ENCODE results near the gene GLIS2. TPM values are rescaled to one million over a fixed set of nuclear protein-coding genes. Genes with fewer than 3 reads are reported as not detected.

Gene GLIS2
- polyA plus RNA-seq, 2 of the 4 experiments (the other 2 are of a cell fraction) = 5.5 to 15.8 TPM

DNA sequence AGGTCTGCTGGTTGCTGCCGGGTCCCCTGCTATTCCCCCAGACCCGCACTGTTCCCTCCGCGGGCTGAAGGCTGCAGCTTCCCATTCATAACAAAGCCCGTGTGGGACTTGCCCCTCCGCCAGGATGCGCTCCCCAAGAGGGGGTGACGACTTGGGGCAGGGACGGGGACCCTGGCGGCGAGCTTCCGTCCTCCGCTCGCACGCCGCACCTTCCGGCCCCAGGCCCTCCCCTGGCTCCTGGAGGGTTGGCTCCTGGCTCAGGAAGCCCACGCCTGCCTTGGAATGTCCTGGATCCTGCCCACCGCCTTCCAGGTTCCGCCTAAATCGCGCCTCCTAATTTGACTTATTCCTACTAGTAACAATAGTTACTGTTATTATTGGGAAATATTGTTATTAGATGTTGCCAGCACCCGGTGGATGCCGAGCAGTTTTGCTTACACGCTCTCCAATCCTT, 42.0 kb upstream of the GLIS2 start:
- POLR2A ChIA-PET = interaction anchor here (0.7 to 3.3 kb wide), 12 partner anchors 10 to 129 kb away, joined by 3 to 39 read pairs (median 5); no protein-coding TSS in a partner anchor
- DNase-seq (ENCODE audit: low read depth in 1 of 2, low spot score in 1 of 2) = peak; percentile 74 to 82
- TF ChIP-seq, protein P1, sequence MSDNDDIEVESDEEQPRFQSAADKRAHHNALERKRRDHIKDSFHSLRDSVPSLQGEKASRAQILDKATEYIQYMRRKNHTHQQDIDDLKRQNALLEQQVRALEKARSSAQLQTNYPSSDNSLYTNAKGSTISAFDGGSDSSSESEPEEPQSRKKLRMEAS (IDR thresholded peaks at IDR 0.05) = peak; percentile 7; the same call in 1 of the 2 replicates
- TF ChIP-seq POLR2AphosphoS2 (conservative IDR thresholded peaks at IDR 0.05; ENCODE audit: low read length) = no peak
- TF ChIP-seq EHF (CRISPR knock-in tag; IDR thresholded peaks at IDR 0.05) = no peak
- peak; percentile 47 for TF ChIP-seq POLR2A (IDR thresholded peaks at IDR 0.05; ENCODE audit: low read length)
- peak; percentile 33; the same call in 2 of the 3 replicates for TF ChIP-seq CTCF (IDR thresholded peaks at IDR 0.05)
- peak; percentile 29; the same call in 1 of the 2 replicates for TF ChIP-seq RFX5 (IDR thresholded peaks at IDR 0.05)
- FAIRE-seq = no peak
- WGBS (ENCODE audit: missing lambda C conversion rate) = 6% methylated on average over 15 of the region's 25 CpGs
- Histone ChIP-seq H3K27ac (peak overlapping the region; percentile 98 to 99), H3K4me2 (peak overlapping the region; percentile 90), H3K9me3 (no peaks in the 10 kb centered on the region), H3K4me1 (peaks cover 10% of the 10 kb centered on the region), H3K4me3 (peak overlapping the region; percentile 87)
- ATAC-seq = peak; percentile 49 to 76
- CTCF ChIA-PET = interaction anchor here (0.7 to 10.9 kb wide), 17 partner anchors 9 to 159 kb away, joined by 3 to 152 read pairs (median 11); partner anchors contain the start of genes GLIS2 and PAM16

- FAIRE-seq = no peak
These were observed 40.0 kb upstream of the GLIS2 start for GRCh38 chr16:4275861-4276260.

DNA sequence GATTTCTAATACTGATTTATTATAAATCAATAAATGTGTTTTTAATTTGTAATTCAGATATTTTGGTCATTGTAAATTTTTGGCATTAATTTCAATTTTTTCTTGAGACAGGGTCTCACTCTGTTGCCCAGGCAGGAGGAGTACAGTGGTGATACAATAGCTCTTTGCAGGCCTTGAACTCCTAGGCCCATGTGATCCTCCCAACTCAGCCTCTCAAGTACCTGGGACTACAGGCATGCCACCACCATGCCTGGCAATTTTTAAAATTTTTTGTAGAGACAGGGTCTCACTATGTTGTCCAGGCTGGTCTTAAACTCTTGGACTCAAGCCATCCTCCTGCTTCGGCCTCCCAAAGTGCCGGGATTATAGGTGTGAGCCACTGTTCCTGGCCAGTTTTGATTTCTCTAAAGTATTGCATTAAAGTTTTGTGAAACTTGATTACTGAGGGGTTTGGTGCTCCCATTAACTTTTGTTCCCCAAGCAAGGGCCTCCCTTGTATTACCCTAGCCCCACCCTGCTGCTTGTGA, 37.8 kb upstream of the GLIS2 start:
- H3K9me3 ChIP-seq = peaks cover 4% of the 10 kb centered on the region; the same call in 2 of the 3 replicates
- no peak overlapping the region for H3K4me3 ChIP-seq
- H3K27ac ChIP-seq = peak overlapping the region in 1 of 2 experiments; percentile 74; a peak in 3 of 6 replicates
- DNase-seq (ENCODE audit: low read depth in 1 of 2, low spot score in 1 of 2) = no peak
- POLR2A ChIA-PET = interaction anchor here (0.6 to 1.2 kb wide), 2 partner anchors 12 to 120 kb away, joined by 3 to 11 read pairs; no protein-coding TSS in a partner anchor
- WGBS (ENCODE audit: missing lambda C conversion rate) = 97% methylated on average over 2 of the region's 2 CpGs
- H3K4me2 ChIP-seq = no peak overlapping the region
- no peak for FAIRE-seq
- CTCF ChIA-PET = interaction anchor here (0.9 to 10.9 kb wide), 8 partner anchors 10 to 124 kb away, joined by 3 to 152 read pairs (median 6); no protein-coding TSS in a partner anchor
- no peak for ATAC-seq
- peaks cover 12% of the 10 kb centered on the region for H3K4me1 ChIP-seq
- TF ChIP-seq, protein P2, sequence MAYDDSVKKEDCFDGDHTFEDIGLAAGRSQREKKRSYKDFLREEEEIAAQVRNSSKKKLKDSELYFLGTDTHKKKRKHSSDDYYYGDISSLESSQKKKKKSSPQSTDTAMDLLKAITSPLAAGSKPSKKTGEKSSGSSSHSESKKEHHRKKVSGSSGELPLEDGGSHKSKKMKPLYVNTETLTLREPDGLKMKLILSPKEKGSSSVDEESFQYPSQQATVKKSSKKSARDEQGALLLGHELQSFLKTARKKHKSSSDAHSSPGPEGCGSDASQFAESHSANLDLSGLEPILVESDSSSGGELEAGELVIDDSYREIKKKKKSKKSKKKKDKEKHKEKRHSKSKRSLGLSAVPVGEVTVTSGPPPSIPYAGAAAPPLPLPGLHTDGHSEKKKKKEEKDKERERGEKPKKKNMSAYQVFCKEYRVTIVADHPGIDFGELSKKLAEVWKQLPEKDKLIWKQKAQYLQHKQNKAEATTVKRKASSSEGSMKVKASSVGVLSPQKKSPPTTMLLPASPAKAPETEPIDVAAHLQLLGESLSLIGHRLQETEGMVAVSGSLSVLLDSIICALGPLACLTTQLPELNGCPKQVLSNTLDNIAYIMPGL (CRISPR knock-in tag; IDR thresholded peaks at IDR 0.05; ENCODE audit: borderline replicate concordance) = no peak
- TF ChIP-seq ZC3H11A (IDR thresholded peaks at IDR 0.05) (no peak), MAZ (IDR thresholded peaks at IDR 0.05; ENCODE audit: borderline replicate concordance, low read depth, low read length) (no peak), HOXB13 (CRISPR knock-in tag; IDR thresholded peaks at IDR 0.05; ENCODE audit: low read depth) (no peak), HOXB5 (CRISPR knock-in tag; IDR thresholded peaks at IDR 0.05) (no peak), TP53 (CRISPR knock-in tag; IDR thresholded peaks at IDR 0.05) (no peak), FOSB (CRISPR knock-in tag; IDR thresholded peaks at IDR 0.05) (no peak)
- TF ChIP-seq, protein P3, sequence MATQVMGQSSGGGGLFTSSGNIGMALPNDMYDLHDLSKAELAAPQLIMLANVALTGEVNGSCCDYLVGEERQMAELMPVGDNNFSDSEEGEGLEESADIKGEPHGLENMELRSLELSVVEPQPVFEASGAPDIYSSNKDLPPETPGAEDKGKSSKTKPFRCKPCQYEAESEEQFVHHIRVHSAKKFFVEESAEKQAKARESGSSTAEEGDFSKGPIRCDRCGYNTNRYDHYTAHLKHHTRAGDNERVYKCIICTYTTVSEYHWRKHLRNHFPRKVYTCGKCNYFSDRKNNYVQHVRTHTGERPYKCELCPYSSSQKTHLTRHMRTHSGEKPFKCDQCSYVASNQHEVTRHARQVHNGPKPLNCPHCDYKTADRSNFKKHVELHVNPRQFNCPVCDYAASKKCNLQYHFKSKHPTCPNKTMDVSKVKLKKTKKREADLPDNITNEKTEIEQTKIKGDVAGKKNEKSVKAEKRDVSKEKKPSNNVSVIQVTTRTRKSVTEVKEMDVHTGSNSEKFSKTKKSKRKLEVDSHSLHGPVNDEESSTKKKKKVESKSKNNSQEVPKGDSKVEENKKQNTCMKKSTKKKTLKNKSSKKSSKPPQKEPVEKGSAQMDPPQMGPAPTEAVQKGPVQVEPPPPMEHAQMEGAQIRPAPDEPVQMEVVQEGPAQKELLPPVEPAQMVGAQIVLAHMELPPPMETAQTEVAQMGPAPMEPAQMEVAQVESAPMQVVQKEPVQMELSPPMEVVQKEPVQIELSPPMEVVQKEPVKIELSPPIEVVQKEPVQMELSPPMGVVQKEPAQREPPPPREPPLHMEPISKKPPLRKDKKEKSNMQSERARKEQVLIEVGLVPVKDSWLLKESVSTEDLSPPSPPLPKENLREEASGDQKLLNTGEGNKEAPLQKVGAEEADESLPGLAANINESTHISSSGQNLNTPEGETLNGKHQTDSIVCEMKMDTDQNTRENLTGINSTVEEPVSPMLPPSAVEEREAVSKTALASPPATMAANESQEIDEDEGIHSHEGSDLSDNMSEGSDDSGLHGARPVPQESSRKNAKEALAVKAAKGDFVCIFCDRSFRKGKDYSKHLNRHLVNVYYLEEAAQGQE (IDR thresholded peaks at IDR 0.05) = no peak

More at GRCh38 chr16:4275861-4276260, 40.0 kb upstream of the GLIS2 start:
- H3K4me2 ChIP-seq = no peak overlapping the region
- TF ChIP-seq ZNF302 (CRISPR knock-in tag; IDR thresholded peaks at IDR 0.05) = no peak
- TF ChIP-seq, protein P1 (IDR thresholded peaks at IDR 0.05) = no peak
- TF ChIP-seq MYC (IDR thresholded peaks at IDR 0.05; ENCODE audit: borderline replicate concordance, low read length) = no peak
- TF ChIP-seq HDAC2 (IDR thresholded peaks at IDR 0.05) = no peak
- TF ChIP-seq ESRRA (IDR thresholded peaks at IDR 0.05; ENCODE audit: borderline replicate concordance, low read length) = no peak
- no peak for TF ChIP-seq CTCF (IDR thresholded peaks at IDR 0.05)
- ChIA-PET CTCF (interaction anchor here (1.0 to 10.9 kb wide), 4 partner anchors 15 to 84 kb away, joined by 3 to 152 read pairs (median 38); partner anchors contain the start of gene GLIS2), POLR2A (no interaction called here)
- peaks cover 2% of the 10 kb centered on the region; the same call in 2 of the 3 replicates for H3K9me3 ChIP-seq
- DNase-seq (ENCODE audit: low read depth in 1 of 2, low spot score in 1 of 2) (no peak), ATAC-seq (no peak)
- 96% methylated on average over 6 of the region's 6 CpGs for WGBS (ENCODE audit: missing lambda C conversion rate)
- H3K4me1 ChIP-seq = peaks cover 14% of the 10 kb centered on the region
- no peak overlapping the region for H3K4me3 ChIP-seq
- no peak overlapping the region for H3K27ac ChIP-seq

All from A549 (cell line).